ENCODE measurements around the gene HCFC1R1. TPM values are rescaled to one million over a fixed set of nuclear protein-coding genes. Genes with fewer than 3 reads are reported as not detected.

The HCFC1R1 gene
- total and polyA plus RNA-seq, 4 donors: 10.9 to 138 (median 45.7) TPM

GRCh38 chr16:3066440-3066748 is 42.7 kb upstream of the HCFC1R1 start:
- no peaks in the 10 kb centered on the region for H3K9me3 ChIP-seq (ENCODE audit: control insufficient read depth in 4 of 4, insufficient read depth in 3 of 4, low read length in 3 of 4)
- peak overlapping the region in 1 of 2 donors; percentile 67 for H3K27ac ChIP-seq (ENCODE audit: low read depth in 1 of 2, low read length in 1 of 2)
- H3K4me3 ChIP-seq: peak overlapping the region; percentile 71
- no peak for TF ChIP-seq CTCF (IDR thresholded peaks at IDR 0.05; ENCODE audit: control extremely low read depth, extremely low read depth)
- H3K4me1 ChIP-seq (ENCODE audit: control insufficient read depth in 5 of 5, insufficient read depth in 5 of 5, low read length in 5 of 5): peaks cover 0 to 22% (median 0%) of the 10 kb centered on the region in 5 donors
- no peak for DNase-seq
- H3K9ac ChIP-seq (ENCODE audit: insufficient read depth in 1 of 2, low read length in 2 of 2): no peak overlapping the region
- 67 to 91% methylated on average over 7 of the region's 7 CpGs for WGBS, 2 donors
- H3K27me3 ChIP-seq (ENCODE audit: control insufficient read depth in 3 of 3, insufficient read depth in 3 of 3, low read length in 2 of 3): no peaks in the 10 kb centered on the region
- no peak for ATAC-seq (ENCODE audit: insufficient read depth, low FRiP score)
- peaks cover 0 to 17% (median 0%) of the 10 kb centered on the region in 4 donors for H3K36me3 ChIP-seq (ENCODE audit: control insufficient read depth in 4 of 4, insufficient read depth in 4 of 4, low read length in 4 of 4)

- Histone ChIP-seq H3K27ac (ENCODE audit: low read depth in 1 of 2, low read length in 1 of 2) (peak overlapping the region; percentile 67 to 72), H3K27me3 (ENCODE audit: control insufficient read depth in 3 of 3, insufficient read depth in 3 of 3, low read length in 2 of 3) (no peaks in the 10 kb centered on the region), H3K36me3 (ENCODE audit: control insufficient read depth in 4 of 4, insufficient read depth in 4 of 4, low read length in 4 of 4) (peaks cover 0 to 17% (median 0%) of the 10 kb centered on the region in 4 donors), H3K9me3 (ENCODE audit: control insufficient read depth in 4 of 4, insufficient read depth in 3 of 4, low read length in 3 of 4) (no peaks in the 10 kb centered on the region), H3K9ac (ENCODE audit: insufficient read depth in 1 of 2, low read length in 2 of 2) (no peak overlapping the region), H3K4me1 (ENCODE audit: control insufficient read depth in 5 of 5, insufficient read depth in 5 of 5, low read length in 5 of 5) (peaks cover 0 to 22% (median 0%) of the 10 kb centered on the region in 5 donors), H3K4me3 (peak overlapping the region; percentile 71)
- 54 to 70% methylated on average over 25 to 26 of the region's 26 CpGs for WGBS, 2 donors
- no peak for TF ChIP-seq CTCF (IDR thresholded peaks at IDR 0.05; ENCODE audit: control extremely low read depth, extremely low read depth)
- DNase-seq (no peak), ATAC-seq (ENCODE audit: insufficient read depth, low FRiP score) (peak; percentile 5)
Observed at GRCh38 chr16:3065742-3066439, 42.1 kb upstream of the HCFC1R1 start.

GRCh38 chr16:3065069-3065741 is 41.5 kb upstream of the HCFC1R1 start, which contains the start of gene IL32:
Gene IL32, plus strand, starts transcription at chr16:3065640. Its CDS starts 172 bp downstream, at chr16:3065812.
- peaks cover 0 to 22% (median under 1%) of the 10 kb centered on the region in 5 donors for H3K4me1 ChIP-seq (ENCODE audit: control insufficient read depth in 5 of 5, insufficient read depth in 5 of 5, low read length in 5 of 5)
- TF ChIP-seq CTCF (IDR thresholded peaks at IDR 0.05; ENCODE audit: control extremely low read depth, extremely low read depth): no peak
- ATAC-seq (ENCODE audit: insufficient read depth, low FRiP score) (peak; percentile 70), DNase-seq (peak; percentile 45 to 63 (median 46))
- no peaks in the 10 kb centered on the region for H3K9me3 ChIP-seq (ENCODE audit: control insufficient read depth in 4 of 4, insufficient read depth in 3 of 4, low read length in 3 of 4)
- H3K27ac ChIP-seq (ENCODE audit: low read depth in 1 of 2, low read length in 1 of 2): peak within 1 kb of the TSS; percentile 67 to 72
- no peaks in the 10 kb centered on the region for H3K27me3 ChIP-seq (ENCODE audit: control insufficient read depth in 3 of 3, insufficient read depth in 3 of 3, low read length in 2 of 3)
- peaks cover 0 to 17% (median 0%) of the 10 kb centered on the region in 4 donors for H3K36me3 ChIP-seq (ENCODE audit: control insufficient read depth in 4 of 4, insufficient read depth in 4 of 4, low read length in 4 of 4)
- WGBS, 2 donors: 38 to 63% methylated on average over 13 of the region's 13 CpGs
- H3K9ac ChIP-seq (ENCODE audit: insufficient read depth in 1 of 2, low read length in 2 of 2): no peak within 1 kb of the TSS
- peak within 1 kb of the TSS; percentile 71 for H3K4me3 ChIP-seq
